Fibroblast of lung (primary cell): ENCODE data around the gene HAAO. TPM values are rescaled to one million over a fixed set of nuclear protein-coding genes. Genes with fewer than 3 reads are reported as not detected.

Source experiments
- DNase-seq, 2 donors: peaks; one replicate each; pipeline versions ENCODE4 v3.0.0 to v3.0.0-alpha.2; 2010; ENCODE audit warnings: low read depth in 2 of 2
- H2AFZ ChIP-seq: 2 replicates; pipeline ENCODE4 v1.5.1; 2012; ENCODE audit warnings: low read length, control low read depth, inconsistent platforms
- H3K27ac ChIP-seq: 2 replicates; pipeline ENCODE4 v1.5.1; 2011; ENCODE audit warnings: low read length, control low read depth; ENCODE audit not compliant: insufficient read depth
- H3K27me3 ChIP-seq: 2 replicates; pipeline ENCODE4 v1.5.1; 2011; ENCODE audit warnings: mild to moderate bottlenecking, low read length; ENCODE audit not compliant: control insufficient read depth, insufficient read depth
- H3K36me3 ChIP-seq: 2 replicates; pipeline ENCODE4 v1.5.1; 2011; ENCODE audit warnings: low read length; ENCODE audit not compliant: control insufficient read depth, insufficient read depth
- H3K4me1 ChIP-seq: 2 replicates; pipeline ENCODE4 v1.5.1; 2011; ENCODE audit warnings: low read length; ENCODE audit not compliant: control insufficient read depth, insufficient read depth; ENCODE audit errors: extremely low read depth
- H3K4me2 ChIP-seq: 2 replicates; pipeline ENCODE4 v1.5.1; 2011; ENCODE audit warnings: low read length, control low read depth; ENCODE audit not compliant: insufficient read depth; ENCODE audit errors: extremely low read depth
- H3K4me3 ChIP-seq, 4 experiments: fragments of 200-600 bp in 1 of 4; sonication (generic) in 1 of 4; replicated peaks in 1 of 4; 2 replicates each; pipeline ENCODE4 v1.5.1; 2011 to 2016; ENCODE audit warnings: low read length in 4 of 4, low read depth in 3 of 4, mild to moderate bottlenecking in 3 of 4, control low read depth in 2 of 4, inconsistent platforms in 1 of 4, mixed read lengths in 1 of 4; ENCODE audit not compliant: insufficient read depth in 1 of 4; ENCODE audit errors: control extremely low read depth in 1 of 4
- H3K79me2 ChIP-seq: 2 replicates; pipeline ENCODE4 v1.5.1; 2012; ENCODE audit warnings: mild to moderate bottlenecking, low read length, inconsistent platforms; ENCODE audit not compliant: control insufficient read depth, insufficient read depth
- H3K9ac ChIP-seq: 2 replicates; pipeline ENCODE4 v1.5.1; 2011; ENCODE audit warnings: mild to moderate bottlenecking, low read length, control low read depth; ENCODE audit not compliant: insufficient read depth
- H3K9me3 ChIP-seq: 2 replicates; pipeline ENCODE4 v1.5.1; 2012; ENCODE audit warnings: low read depth, low read length; ENCODE audit not compliant: control insufficient read depth, insufficient read depth
- H4K20me1 ChIP-seq: 2 replicates; pipeline ENCODE4 v1.5.1; 2011; ENCODE audit warnings: low read length; ENCODE audit not compliant: control insufficient read depth, insufficient read depth; ENCODE audit errors: extremely low read depth
- CTCF ChIP-seq, 2 donors: IDR thresholded peaks in 1 of 2; conservative IDR thresholded peaks in 1 of 2; 1 replicate in 1 of 2; 2 replicates in 1 of 2; pipeline ENCODE4 v1.5.1; 2011 to 2012; ENCODE audit warnings: low read length in 2 of 2, control low read depth in 1 of 2, inconsistent platforms in 1 of 2, low read depth in 1 of 2, mild to moderate bottlenecking in 1 of 2
- EZH2 ChIP-seq: IDR thresholded peaks from 2 replicates; pipeline ENCODE4 v1.5.1; 2012; ENCODE audit warnings: low read length, control low read depth, mild to moderate bottlenecking; ENCODE audit errors: missing control alignments
- polyA plus RNA-seq, 2 donors: library from polyadenylated mRNA; depleted of rRNA in 1 of 2; stranded (reverse) in 1 of 2; unstranded in 1 of 2; fragments of >200 nt; gene quantifications; 2 replicates each; pipeline ENCODE4 v1.2.1, GENCODE V29; 2011 to 2012; ENCODE audit warnings: missing spikeins in 1 of 2
- total RNA-seq: library from RNA; depleted of rRNA; stranded (reverse); fragments of >200 nt; gene quantifications from 2 replicates; pipeline ENCODE4 v1.2.1, GENCODE V29; 2014

Gene HAAO
- total and polyA plus RNA-seq, 2 donors (not counting 1 experiment from before 2014, with no cell fraction given), result 0.58 to 4.1 TPM

GRCh38 chr2:42742740-42743658, 49.4 kb downstream of the HAAO start:
- Histone ChIP-seq H3K4me2 (no peak overlapping the region), H3K79me2 (no peaks in the 10 kb centered on the region), H3K4me1 (no peaks in the 10 kb centered on the region), H3K9ac (no peak overlapping the region), H3K4me3 (no peak overlapping the region), H3K36me3 (no peaks in the 10 kb centered on the region), H3K27me3 (no peaks in the 10 kb centered on the region), H3K27ac (no peak overlapping the region), H4K20me1 (no peaks in the 10 kb centered on the region), H3K9me3 (no peaks in the 10 kb centered on the region), H2AFZ (no peak overlapping the region)
- DNase-seq, result no peak
- no peak for TF ChIP-seq CTCF (conservative IDR thresholded peaks at IDR 0.05 in 1 of 2, IDR thresholded peaks at IDR 0.05 in 1 of 2; ENCODE audit: low read depth in 1 of 2, low read length in 2 of 2)
- no peak for TF ChIP-seq EZH2

- Histone ChIP-seq H3K4me1 (no peaks in the 10 kb centered on the region), H3K27ac (no peak overlapping the region), H3K9ac (no peak overlapping the region), H3K36me3 (no peaks in the 10 kb centered on the region), H4K20me1 (no peaks in the 10 kb centered on the region), H3K4me3 (no peak overlapping the region), H3K27me3 (no peaks in the 10 kb centered on the region), H3K79me2 (no peaks in the 10 kb centered on the region), H2AFZ (no peak overlapping the region), H3K4me2 (no peak overlapping the region), H3K9me3 (no peaks in the 10 kb centered on the region)
- DNase-seq, result no peak
- TF ChIP-seq EZH2 (no peak), CTCF (conservative IDR thresholded peaks at IDR 0.05 in 1 of 2, IDR thresholded peaks at IDR 0.05 in 1 of 2; ENCODE audit: low read depth in 1 of 2, low read length in 2 of 2) (no peak)
Observed at GRCh38 chr2:42741140-42741539, 51.2 kb downstream of the HAAO start.

DNA sequence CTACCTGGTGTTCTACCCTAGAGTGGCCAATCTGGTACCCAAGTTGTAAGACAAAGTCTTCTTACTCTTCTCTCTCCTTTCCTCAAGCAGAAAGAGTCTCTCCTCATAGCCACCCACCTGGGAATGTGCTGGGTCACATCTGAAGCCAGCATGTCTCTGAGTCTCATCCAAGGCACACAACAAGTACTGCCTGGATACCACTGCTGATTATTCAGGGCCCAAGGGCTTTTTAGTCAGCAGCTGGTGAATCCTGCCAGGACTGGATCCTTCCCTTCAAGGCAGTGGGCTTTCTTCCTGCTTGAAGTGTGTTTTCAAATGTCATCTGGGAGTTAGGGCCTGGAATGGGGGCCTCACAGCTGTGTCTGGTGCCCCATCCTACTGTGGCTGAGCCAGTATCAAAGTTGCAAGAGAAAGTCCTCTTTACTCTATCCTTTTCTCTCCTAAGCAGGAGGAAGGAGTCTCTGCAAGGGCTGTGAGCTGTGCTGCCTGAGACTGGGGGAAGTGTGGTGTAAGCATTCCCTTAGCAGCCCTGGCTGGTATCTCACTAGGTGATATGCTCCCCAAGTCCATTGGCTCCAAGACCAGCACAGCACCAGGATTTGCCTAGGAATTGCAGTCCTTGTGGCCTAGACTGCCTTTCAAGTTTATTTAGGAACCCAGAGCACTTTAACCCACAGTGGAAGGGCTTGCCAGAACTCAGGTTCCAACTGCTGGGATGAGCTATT, 55.6 kb downstream of the HAAO start:
- Histone ChIP-seq H3K79me2 (no peaks in the 10 kb centered on the region), H2AFZ (no peak overlapping the region), H4K20me1 (no peaks in the 10 kb centered on the region), H3K4me3 (no peak overlapping the region), H3K36me3 (no peaks in the 10 kb centered on the region), H3K4me2 (no peak overlapping the region), H3K27me3 (no peaks in the 10 kb centered on the region), H3K9me3 (no peaks in the 10 kb centered on the region), H3K4me1 (no peaks in the 10 kb centered on the region), H3K27ac (no peak overlapping the region), H3K9ac (no peak overlapping the region)
- TF ChIP-seq EZH2 (no peak), CTCF (conservative IDR thresholded peaks at IDR 0.05 in 1 of 2, IDR thresholded peaks at IDR 0.05 in 1 of 2; ENCODE audit: low read depth in 1 of 2, low read length in 2 of 2) (no peak)
- no peak for DNase-seq
